Karpas-422 (cell line): ENCODE results near the gene PRDM16. TPM values are rescaled to one million over a fixed set of nuclear protein-coding genes. Genes with fewer than 3 reads are reported as not detected.

Experiments used
- DNase-seq: peaks from one replicate; pipeline ENCODE4 v3.0.0-alpha.2; 2015
- H2AFZ ChIP-seq: fragments of 200-600 bp; sonication (generic); 2 replicates; pipeline ENCODE4 v1.6.1; 2014; ENCODE audit warnings: antibody characterized with exemption, low read length, mixed read lengths
- H3K27ac ChIP-seq: fragments of 200-600 bp; sonication (generic); 2 replicates; pipeline ENCODE4 v1.5.1; 2014; ENCODE audit warnings: mild to moderate bottlenecking, low read length, moderate library complexity
- H3K27me3 ChIP-seq: fragments of 200-600 bp; sonication (generic); 2 replicates; pipeline ENCODE4 v1.6.1; 2014; ENCODE audit warnings: low read length, mixed read lengths
- H3K36me3 ChIP-seq: fragments of 200-600 bp; sonication (generic); 2 replicates; pipeline ENCODE4 v1.6.1; 2014; ENCODE audit warnings: low read length, mixed read lengths; ENCODE audit not compliant: insufficient read depth
- H3K4me1 ChIP-seq: fragments of 200-600 bp; sonication (generic); 2 replicates; pipeline ENCODE4 v1.6.1; 2014; ENCODE audit warnings: mild to moderate bottlenecking, low read length, mixed read lengths
- H3K4me2 ChIP-seq: fragments of 200-600 bp; sonication (generic); 2 replicates; pipeline ENCODE4 v1.6.1; 2014; ENCODE audit warnings: low read length, low read depth, mild to moderate bottlenecking; ENCODE audit not compliant: poor library complexity, severe bottlenecking
- H3K4me3 ChIP-seq: fragments of 200-600 bp; sonication (generic); 2 replicates; pipeline ENCODE4 v1.5.1; 2014; ENCODE audit warnings: mild to moderate bottlenecking, antibody characterized with exemption, low read length, mixed read lengths
- H3K79me2 ChIP-seq: fragments of 200-600 bp; sonication (generic); 2 replicates; pipeline ENCODE4 v1.6.1; 2014; ENCODE audit warnings: mild to moderate bottlenecking, low read length, mixed read lengths
- H3K9ac ChIP-seq: fragments of 200-600 bp; sonication (generic); 2 replicates; pipeline ENCODE4 v1.6.0; 2014; ENCODE audit warnings: low read length
- H3K9me2 ChIP-seq: fragments of 200-600 bp; sonication (generic), shearing (Covaris generic); replicated peaks from 2 replicates; pipeline ENCODE4 v1.6.0; 2014; ENCODE audit warnings: mild to moderate bottlenecking, low read length, moderate library complexity; ENCODE audit not compliant: insufficient read depth
- H3K9me3 ChIP-seq: fragments of 300-700, 200-600 bp; sonication (generic); 2 replicates; pipeline ENCODE4 v1.6.1; 2014; ENCODE audit warnings: low read length, mixed read lengths
- H4K20me1 ChIP-seq: fragments of 200-600 bp; sonication (generic); 2 replicates; pipeline ENCODE4 v1.6.1; 2014; ENCODE audit warnings: mild to moderate bottlenecking, antibody characterized with exemption, low read length, low read depth; ENCODE audit not compliant: insufficient read depth
- total RNA-seq: library from RNA; depleted of rRNA; stranded (reverse); fragments of >200 nt; shearing (Covaris generic); gene quantifications from 2 replicates; pipeline ENCODE4 v1.2.3, GENCODE V29; 2014; ENCODE audit warnings: low replicate concordance

PRDM16 gene
- total RNA-seq, 1 experiment from 2014 or later: not detected

GRCh38 chr1:3397311-3397710, 328.3 kb downstream of the PRDM16 start:
- no peak overlapping the region for H3K4me2 ChIP-seq
- no peak overlapping the region for H3K27ac ChIP-seq
- no peaks in the 10 kb centered on the region for H3K79me2 ChIP-seq
- H3K27me3 ChIP-seq: no peaks in the 10 kb centered on the region
- no peaks in the 10 kb centered on the region for H3K4me1 ChIP-seq
- H2AFZ ChIP-seq: no peak overlapping the region
- H3K4me3 ChIP-seq: no peak overlapping the region
- no peaks in the 10 kb centered on the region for H3K36me3 ChIP-seq
- no peaks in the 10 kb centered on the region for H3K9me2 ChIP-seq
- no peak overlapping the region for H3K9ac ChIP-seq
- no peaks in the 10 kb centered on the region for H3K9me3 ChIP-seq
- no peaks in the 10 kb centered on the region for H4K20me1 ChIP-seq
- no peak for DNase-seq

GRCh38 chr1:3398396-3399140, 329.6 kb downstream of the PRDM16 start:
- no peak overlapping the region for H3K9ac ChIP-seq
- no peak overlapping the region for H3K4me3 ChIP-seq
- no peaks in the 10 kb centered on the region for H3K9me2 ChIP-seq
- no peak overlapping the region for H3K27ac ChIP-seq
- H4K20me1 ChIP-seq: no peaks in the 10 kb centered on the region
- no peaks in the 10 kb centered on the region for H3K79me2 ChIP-seq
- no peaks in the 10 kb centered on the region for H3K4me1 ChIP-seq
- H3K36me3 ChIP-seq: no peaks in the 10 kb centered on the region
- DNase-seq: no peak
- H2AFZ ChIP-seq: no peak overlapping the region
- H3K9me3 ChIP-seq: no peaks in the 10 kb centered on the region
- no peaks in the 10 kb centered on the region for H3K27me3 ChIP-seq
- no peak overlapping the region for H3K4me2 ChIP-seq

GRCh38 chr1:3399732-3400131, 330.7 kb downstream of the PRDM16 start:
- no peak for DNase-seq
- Histone ChIP-seq H3K36me3 (no peaks in the 10 kb centered on the region), H3K79me2 (no peaks in the 10 kb centered on the region), H3K4me3 (no peak overlapping the region), H3K9ac (no peak overlapping the region), H3K27ac (no peak overlapping the region), H4K20me1 (no peaks in the 10 kb centered on the region), H3K4me2 (no peak overlapping the region), H3K27me3 (no peaks in the 10 kb centered on the region), H3K9me3 (no peaks in the 10 kb centered on the region), H3K9me2 (no peaks in the 10 kb centered on the region), H3K4me1 (no peaks in the 10 kb centered on the region), H2AFZ (no peak overlapping the region)

GRCh38 chr1:3401585-3402257, 332.7 kb downstream of the PRDM16 start:
- H3K9me2 ChIP-seq: no peaks in the 10 kb centered on the region
- H3K4me2 ChIP-seq: no peak overlapping the region
- H3K79me2 ChIP-seq: no peaks in the 10 kb centered on the region
- H3K27me3 ChIP-seq: no peaks in the 10 kb centered on the region
- no peak overlapping the region for H3K27ac ChIP-seq
- no peak overlapping the region for H3K9ac ChIP-seq
- H2AFZ ChIP-seq: no peak overlapping the region
- no peaks in the 10 kb centered on the region for H3K9me3 ChIP-seq
- no peak for DNase-seq
- no peaks in the 10 kb centered on the region for H3K36me3 ChIP-seq
- H4K20me1 ChIP-seq: no peaks in the 10 kb centered on the region
- no peaks in the 10 kb centered on the region for H3K4me1 ChIP-seq
- H3K4me3 ChIP-seq: no peak overlapping the region

- no peak overlapping the region for H2AFZ ChIP-seq
- H3K36me3 ChIP-seq: no peaks in the 10 kb centered on the region
- H3K9me3 ChIP-seq: no peaks in the 10 kb centered on the region
- H4K20me1 ChIP-seq: no peaks in the 10 kb centered on the region
- H3K79me2 ChIP-seq: no peaks in the 10 kb centered on the region
- no peak for DNase-seq
- H3K9ac ChIP-seq: no peak overlapping the region
- no peak overlapping the region for H3K4me2 ChIP-seq
- H3K4me3 ChIP-seq: no peak overlapping the region
- no peaks in the 10 kb centered on the region for H3K27me3 ChIP-seq
- H3K9me2 ChIP-seq: no peaks in the 10 kb centered on the region
- no peak overlapping the region for H3K27ac ChIP-seq
- H3K4me1 ChIP-seq: no peaks in the 10 kb centered on the region
These were observed 333.4 kb downstream of the PRDM16 start for GRCh38 chr1:3402258-3403010.

GRCh38 chr1:3403011-3403345, 334.0 kb downstream of the PRDM16 start:
- H3K4me3 ChIP-seq: no peak overlapping the region
- H4K20me1 ChIP-seq: no peaks in the 10 kb centered on the region
- no peaks in the 10 kb centered on the region for H3K36me3 ChIP-seq
- DNase-seq: no peak
- no peaks in the 10 kb centered on the region for H3K79me2 ChIP-seq
- no peaks in the 10 kb centered on the region for H3K9me3 ChIP-seq
- H3K9ac ChIP-seq: no peak overlapping the region
- no peak overlapping the region for H3K27ac ChIP-seq
- H2AFZ ChIP-seq: no peak overlapping the region
- no peaks in the 10 kb centered on the region for H3K9me2 ChIP-seq
- no peaks in the 10 kb centered on the region for H3K4me1 ChIP-seq
- H3K4me2 ChIP-seq: no peak overlapping the region
- H3K27me3 ChIP-seq: no peaks in the 10 kb centered on the region

GRCh38 chr1:3403388-3404231, 334.6 kb downstream of the PRDM16 start:
- Histone ChIP-seq H3K27ac (no peak overlapping the region), H3K9ac (no peak overlapping the region), H3K9me3 (no peaks in the 10 kb centered on the region), H3K4me1 (no peaks in the 10 kb centered on the region), H3K4me2 (no peak overlapping the region), H4K20me1 (no peaks in the 10 kb centered on the region), H3K36me3 (no peaks in the 10 kb centered on the region), H3K79me2 (no peaks in the 10 kb centered on the region), H3K27me3 (no peaks in the 10 kb centered on the region), H3K4me3 (no peak overlapping the region), H3K9me2 (no peaks in the 10 kb centered on the region), H2AFZ (no peak overlapping the region)
- DNase-seq: no peak

GRCh38 chr1:3404301-3404700, 335.3 kb downstream of the PRDM16 start:
- H2AFZ ChIP-seq: no peak overlapping the region
- H3K4me2 ChIP-seq: no peak overlapping the region
- no peaks in the 10 kb centered on the region for H3K9me2 ChIP-seq
- no peaks in the 10 kb centered on the region for H3K9me3 ChIP-seq
- H3K4me3 ChIP-seq: no peak overlapping the region
- no peaks in the 10 kb centered on the region for H3K79me2 ChIP-seq
- no peaks in the 10 kb centered on the region for H3K4me1 ChIP-seq
- H3K27ac ChIP-seq: no peak overlapping the region
- no peaks in the 10 kb centered on the region for H4K20me1 ChIP-seq
- no peaks in the 10 kb centered on the region for H3K27me3 ChIP-seq
- no peak overlapping the region for H3K9ac ChIP-seq
- no peak for DNase-seq
- H3K36me3 ChIP-seq: no peaks in the 10 kb centered on the region
